HT-29 (cell line): Measurements from ENCODE around the gene ALKBH8. TPM values are rescaled to one million over a fixed set of nuclear protein-coding genes. Genes with fewer than 3 reads are reported as not detected.
"Not testable (repeated sequence)": the region's sequence is repeated elsewhere in the genome, so short reads cannot be mapped to it uniquely, and the experiment has no call there.

ENCODE experiments used
- DNase-seq: peaks from one replicate; pipeline ENCODE4 v3.0.0-alpha.2; 2015; ENCODE audit warnings: low spot score
- total RNA-seq: library from RNA; depleted of rRNA; stranded (reverse); fragments of >200 nt; shearing (Covaris generic); gene quantifications from 2 replicates; pipeline ENCODE4 v1.2.3, GENCODE V29; 2014; rRNA removed

ALKBH8 gene
- total RNA-seq = 2.6 and 2.8 TPM in 2 replicates

GRCh38 chr11:107565219-107565937 lies at the start of gene ALKBH8:
ALKBH8 (minus strand) TSS chr11:107565735; CDS start chr11:107560893, 4,842 bp downstream.
- DNase-seq = peak; percentile 77

GRCh38 chr11:107612445-107612844 lies 46.9 kb upstream of the ALKBH8 start:
- DNase-seq = no peak

GRCh38 chr11:107609400-107610218 lies 44.1 kb upstream of the ALKBH8 start:
- no peak for DNase-seq

GRCh38 chr11:107608809-107609208 lies 43.3 kb upstream of the ALKBH8 start:
- no peak for DNase-seq

- no peak for DNase-seq
Measured at GRCh38 chr11:107606141-107606540, 40.6 kb upstream of the ALKBH8 start.

GRCh38 chr11:107605061-107606006 lies 39.8 kb upstream of the ALKBH8 start:
- DNase-seq = no peak

GRCh38 chr11:107598225-107599139 lies 32.9 kb upstream of the ALKBH8 start:
- peak; percentile 51 for DNase-seq

GRCh38 chr11:107594736-107595135 lies 29.2 kb upstream of the ALKBH8 start:
- DNase-seq = no peak

- DNase-seq = no peak
Measured at GRCh38 chr11:107593951-107594350, 28.4 kb upstream of the ALKBH8 start.

- DNase-seq = no peak
Measured at GRCh38 chr11:107592813-107593212, 27.3 kb upstream of the ALKBH8 start.

- no peak for DNase-seq
Measured at GRCh38 chr11:107592231-107592590, 26.7 kb upstream of the ALKBH8 start.

GRCh38 chr11:107591378-107592230 lies 26.1 kb upstream of the ALKBH8 start:
- DNase-seq = no peak

GRCh38 chr11:107590460-107591377 lies 25.2 kb upstream of the ALKBH8 start, which contains the start of gene ELMOD1:
ELMOD1 (plus strand) TSS chr11:107591147; CDS start chr11:107618190, 27,043 bp downstream.
- no peak for DNase-seq

- no peak for DNase-seq
Measured at GRCh38 chr11:107587306-107587979, 21.9 kb upstream of the ALKBH8 start.

GRCh38 chr11:107583629-107584195 lies 18.2 kb upstream of the ALKBH8 start:
- DNase-seq = no peak

GRCh38 chr11:107581147-107581546 lies 15.6 kb upstream of the ALKBH8 start:
- DNase-seq = no peak

- DNase-seq = not testable (repeated sequence)
Measured at GRCh38 chr11:107579169-107579568, 13.6 kb upstream of the ALKBH8 start.

- DNase-seq = no peak
Measured at GRCh38 chr11:107577346-107577711, 11.8 kb upstream of the ALKBH8 start.
